Measurements from ENCODE around the gene OR1C1. TPM values are rescaled to one million over a fixed set of nuclear protein-coding genes. Genes with fewer than 3 reads are reported as not detected.

The OR1C1 gene
- total and polyA plus RNA-seq, 4 experiments from 2014 or later, result not detected

Other genes starting within 250 kb of the OR1C1 start
- not detected for gene OR2C3, start 224.1 kb downstream of the OR1C1 start, total RNA-seq
- not detected for gene OR2C3, start 224.1 kb downstream of the OR1C1 start, polyA plus RNA-seq
- gene GCSAML, start 211.4 kb downstream of the OR1C1 start, total RNA-seq, result not detected
- gene GCSAML, start 211.4 kb downstream of the OR1C1 start, polyA plus RNA-seq, result not detected
- not detected for gene OR2G2, start 172.2 kb downstream of the OR1C1 start, total RNA-seq
- not detected for gene OR2G2, start 172.2 kb downstream of the OR1C1 start, polyA plus RNA-seq
- not detected for gene OR2G3, start 155.0 kb downstream of the OR1C1 start, total RNA-seq
- gene OR2G3, start 155.0 kb downstream of the OR1C1 start, polyA plus RNA-seq, result not detected
- not detected for gene OR13G1, start 80.8 kb downstream of the OR1C1 start, total RNA-seq
- not detected for gene OR13G1, start 80.8 kb downstream of the OR1C1 start, polyA plus RNA-seq
- gene OR6F1, start 43.9 kb downstream of the OR1C1 start, total RNA-seq, result not detected
- gene OR6F1, start 43.9 kb downstream of the OR1C1 start, polyA plus RNA-seq, result not detected
- gene OR14K1, start 21.9 kb downstream of the OR1C1 start, total RNA-seq, result not detected
- gene OR14K1, start 21.9 kb downstream of the OR1C1 start, polyA plus RNA-seq, result not detected
- gene OR14A2, start 12.4 kb downstream of the OR1C1 start, total RNA-seq, result not detected
- not detected for gene OR14A2, start 12.4 kb downstream of the OR1C1 start, polyA plus RNA-seq
- not detected for gene OR14A16, start 63.6 kb upstream of the OR1C1 start, total RNA-seq
- not detected for gene OR14A16, start 63.6 kb upstream of the OR1C1 start, polyA plus RNA-seq
- gene OR11L1, start 81.3 kb upstream of the OR1C1 start, total RNA-seq, result not detected
- not detected for gene OR11L1, start 81.3 kb upstream of the OR1C1 start, polyA plus RNA-seq
- under 1 TPM in 1 of 2 experiments, not detected in 1; 0.23 TPM for gene TRIM58, start 96.6 kb upstream of the OR1C1 start, total RNA-seq
- gene TRIM58, start 96.6 kb upstream of the OR1C1 start, polyA plus RNA-seq, result under 1 TPM; 0.24 to 0.52 TPM
- not detected for gene OR2W3, start 135.0 kb upstream of the OR1C1 start, total RNA-seq
- not detected for gene OR2W3, start 135.0 kb upstream of the OR1C1 start, polyA plus RNA-seq
- not detected for gene OR2T8, start 159.7 kb upstream of the OR1C1 start, total RNA-seq
- not detected for gene OR2T8, start 159.7 kb upstream of the OR1C1 start, polyA plus RNA-seq
- gene OR2AJ1, start 164.3 kb upstream of the OR1C1 start, total RNA-seq, result not detected
- gene OR2AJ1, start 164.3 kb upstream of the OR1C1 start, polyA plus RNA-seq, result not detected
- under 1 TPM; 0.69 to 0.73 TPM for gene OR2L8, start 188.3 kb upstream of the OR1C1 start, total RNA-seq
- gene OR2L8, start 188.3 kb upstream of the OR1C1 start, polyA plus RNA-seq, result not detected
- under 1 TPM in 1 of 2 experiments, not detected in 1; 0.35 TPM for gene OR2AK2, start 204.7 kb upstream of the OR1C1 start, total RNA-seq
- not detected for gene OR2AK2, start 204.7 kb upstream of the OR1C1 start, polyA plus RNA-seq